Right forelimb (tissue), 1 donor: ENCODE measurements around the gene SCAND1.

Source experiments
- DNase-seq: peaks from one replicate; pipeline ENCODE4 v3.0.0-alpha.2; 2018

SCAND1 gene

DNA sequence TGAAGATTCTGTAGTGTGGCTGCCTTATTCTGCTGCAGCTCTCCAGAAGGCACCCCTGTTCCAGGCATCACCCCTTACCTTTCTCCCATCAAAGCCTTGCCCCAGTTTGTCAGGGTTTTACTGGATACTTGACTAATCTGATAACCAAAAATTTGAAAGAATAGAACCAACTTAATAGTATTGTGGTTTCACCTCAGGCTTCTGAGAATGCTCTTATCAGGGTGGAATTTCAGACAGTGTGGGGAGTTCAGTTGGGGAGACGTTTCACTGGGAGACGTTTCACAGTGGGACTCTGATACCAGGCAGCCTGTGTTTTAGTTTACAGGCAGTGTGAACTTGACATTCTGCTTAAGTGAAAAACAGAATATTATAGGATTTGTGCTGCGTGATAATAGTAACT lies 50.5 kb downstream of the SCAND1 start:
- DNase-seq = no peak
